ENCODE measurements around the gene PLEKHG1. TPM values are rescaled to one million over a fixed set of nuclear protein-coding genes. Genes with fewer than 3 reads are reported as not detected.

PLEKHG1 gene
- total RNA-seq, 2 experiments from 2014 or later = 4.4 to 4.5 TPM

DNA sequence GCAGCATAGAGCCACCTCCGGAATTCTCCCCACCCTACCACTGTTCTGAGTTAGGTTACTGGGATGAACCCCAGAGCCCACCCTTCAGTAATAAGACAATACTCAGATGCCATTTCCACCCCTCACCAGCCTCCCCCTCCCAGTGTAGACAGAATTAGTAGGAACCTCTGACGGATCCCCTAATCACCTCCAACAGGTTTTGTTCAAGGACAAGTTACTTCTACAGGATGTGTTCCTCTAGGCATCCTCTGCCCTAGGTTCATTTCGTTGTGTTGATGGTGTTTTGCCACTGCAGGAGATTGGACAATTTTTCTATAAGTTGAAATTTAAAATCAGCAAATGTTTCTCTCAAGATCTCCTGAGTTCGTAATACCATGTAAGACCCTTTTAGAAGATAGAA lies 22.8 kb downstream of the PLEKHG1 start:
- H3K27me3 Mint-ChIP-seq = peaks cover 19% of the 10 kb centered on the region
- no peak overlapping the region for H3K27ac Mint-ChIP-seq
- peaks cover 5% of the 10 kb centered on the region for H3K4me1 Mint-ChIP-seq
- H3K9me3 Mint-ChIP-seq = no peaks in the 10 kb centered on the region
- H3K36me3 Mint-ChIP-seq = no peaks in the 10 kb centered on the region
- DNase-seq = no peak
- H3K4me3 Mint-ChIP-seq = no peak overlapping the region

DNA sequence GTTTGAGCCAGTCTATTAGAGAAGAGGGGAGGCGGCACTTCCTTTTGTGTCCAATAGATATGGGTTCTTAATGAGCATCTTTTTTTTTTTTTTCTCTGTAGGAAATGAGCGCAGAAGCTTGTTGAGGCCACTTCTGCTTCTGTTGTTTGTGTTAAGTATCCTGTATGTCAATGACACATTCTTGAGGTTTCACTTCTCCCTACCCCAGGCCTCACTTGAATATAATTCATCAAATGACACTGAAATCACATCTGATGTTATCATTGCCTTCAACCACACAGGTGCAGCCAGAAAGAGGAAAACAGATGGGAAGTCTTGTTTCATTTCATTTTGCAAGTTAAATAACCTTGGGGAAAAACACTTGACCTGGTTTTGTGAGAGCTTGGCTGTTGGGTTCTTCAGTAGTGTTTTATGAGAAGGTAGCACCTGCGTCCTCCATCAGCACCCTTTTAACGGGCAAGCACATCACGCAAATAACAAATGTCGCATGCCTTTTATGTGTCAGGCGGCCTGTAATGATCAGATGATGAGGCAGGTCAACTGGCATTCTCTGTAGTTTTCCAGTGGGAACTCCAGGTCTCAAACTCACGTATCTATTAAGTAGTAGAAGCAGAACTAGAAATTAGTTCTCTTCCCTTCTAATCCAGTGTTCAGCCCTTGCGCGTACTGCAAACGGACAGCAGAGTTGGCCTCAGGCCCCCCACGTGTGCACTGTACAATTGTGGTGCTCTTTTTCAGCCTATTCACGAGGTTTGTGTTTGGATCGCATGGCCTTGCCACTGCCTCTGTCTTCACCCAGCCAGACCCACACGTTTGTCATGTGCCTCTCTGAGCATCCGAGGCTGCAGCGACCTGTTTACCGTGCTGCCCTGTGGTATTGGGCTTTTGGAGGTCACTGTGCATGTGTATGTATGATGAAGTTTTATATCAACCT lies 23.5 kb downstream of the PLEKHG1 start:
- no peak overlapping the region for H3K4me3 Mint-ChIP-seq
- peaks cover 19% of the 10 kb centered on the region for H3K27me3 Mint-ChIP-seq
- H3K4me1 Mint-ChIP-seq = peaks cover 5% of the 10 kb centered on the region
- no peaks in the 10 kb centered on the region for H3K36me3 Mint-ChIP-seq
- H3K27ac Mint-ChIP-seq = no peak overlapping the region
- no peaks in the 10 kb centered on the region for H3K9me3 Mint-ChIP-seq
- DNase-seq = no peak

- Mint-ChIP-seq H3K4me3 (no peak overlapping the region), H3K27me3 (peaks cover 23% of the 10 kb centered on the region)
These were observed 24.5 kb downstream of the PLEKHG1 start for GRCh38 chr6:150624191-150624590.

DNA sequence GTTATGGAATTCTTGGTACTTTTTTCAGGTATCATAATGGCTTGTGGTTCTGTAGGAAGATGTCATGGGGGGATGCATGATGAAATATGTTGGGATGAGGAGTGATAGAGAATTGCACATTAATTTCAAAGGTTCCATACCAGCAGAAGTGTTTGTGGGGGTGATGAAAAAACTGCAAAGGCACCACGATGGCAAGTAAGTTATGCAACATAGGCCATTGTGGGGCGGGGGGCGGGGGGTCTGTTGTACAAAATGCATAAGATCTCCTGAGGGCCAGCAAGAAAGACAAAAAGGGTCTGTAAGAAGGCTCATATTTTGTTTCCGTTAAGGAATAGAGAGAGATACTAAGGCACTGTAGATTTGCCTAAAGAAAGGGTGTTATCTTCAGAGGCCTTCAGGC lies 26.2 kb downstream of the PLEKHG1 start:
- no peak for DNase-seq
- no peak overlapping the region for H3K4me3 Mint-ChIP-seq
- no peaks in the 10 kb centered on the region for H3K9me3 Mint-ChIP-seq
- peaks cover 10% of the 10 kb centered on the region for H3K4me1 Mint-ChIP-seq
- H3K27me3 Mint-ChIP-seq = peaks cover 23% of the 10 kb centered on the region
- H3K36me3 Mint-ChIP-seq = no peaks in the 10 kb centered on the region
- H3K27ac Mint-ChIP-seq = no peak overlapping the region

More at GRCh38 chr6:150624191-150624590, 24.5 kb downstream of the PLEKHG1 start:
- no peaks in the 10 kb centered on the region for H3K9me3 Mint-ChIP-seq
- peaks cover 5% of the 10 kb centered on the region for H3K4me1 Mint-ChIP-seq
- DNase-seq = no peak
- H3K27ac Mint-ChIP-seq = no peak overlapping the region
- H3K36me3 Mint-ChIP-seq = no peaks in the 10 kb centered on the region

- H3K27me3 Mint-ChIP-seq = peaks cover 19% of the 10 kb centered on the region
- H3K27ac Mint-ChIP-seq = no peak overlapping the region
- no peak overlapping the region for H3K4me3 Mint-ChIP-seq
- peaks cover 21% of the 10 kb centered on the region for H3K4me1 Mint-ChIP-seq
- H3K9me3 Mint-ChIP-seq = no peaks in the 10 kb centered on the region
- no peak for DNase-seq
- no peaks in the 10 kb centered on the region for H3K36me3 Mint-ChIP-seq
These were observed 27.5 kb downstream of the PLEKHG1 start for GRCh38 chr6:150627154-150627553.

DNA sequence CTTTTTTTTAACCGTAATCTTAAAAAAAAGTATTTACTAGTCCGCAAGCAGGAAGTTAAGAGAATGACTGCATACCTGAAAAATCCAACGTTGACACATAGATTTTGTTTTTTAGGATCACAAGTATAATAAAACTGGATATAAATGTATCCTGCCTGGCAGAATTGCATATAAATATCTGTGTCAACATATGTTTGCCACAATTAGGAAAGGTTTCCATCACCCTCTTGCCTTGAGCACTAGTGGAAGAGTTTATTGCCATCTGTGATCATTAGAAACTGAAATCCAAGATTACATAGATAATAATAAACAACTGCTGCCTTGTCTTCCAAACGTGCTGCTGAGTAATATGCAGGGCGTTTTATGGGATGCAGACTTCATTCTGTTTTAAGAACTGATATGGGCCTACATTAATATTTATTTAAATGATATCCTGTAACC lies 27.9 kb downstream of the PLEKHG1 start:
- no peaks in the 10 kb centered on the region for H3K9me3 Mint-ChIP-seq
- H3K4me1 Mint-ChIP-seq = peaks cover 26% of the 10 kb centered on the region
- peaks cover 16% of the 10 kb centered on the region for H3K27me3 Mint-ChIP-seq
- H3K27ac Mint-ChIP-seq = no peak overlapping the region
- H3K36me3 Mint-ChIP-seq = no peaks in the 10 kb centered on the region
- DNase-seq = no peak
- no peak overlapping the region for H3K4me3 Mint-ChIP-seq

- H3K27me3 Mint-ChIP-seq = peaks cover 15% of the 10 kb centered on the region
- no peak overlapping the region for H3K4me3 Mint-ChIP-seq
- no peaks in the 10 kb centered on the region for H3K9me3 Mint-ChIP-seq
- no peak overlapping the region for H3K27ac Mint-ChIP-seq
- no peak for DNase-seq
- peaks cover 32% of the 10 kb centered on the region for H3K4me1 Mint-ChIP-seq
- peaks cover 2% of the 10 kb centered on the region for H3K36me3 Mint-ChIP-seq
These were observed 29.2 kb downstream of the PLEKHG1 start for GRCh38 chr6:150628908-150629307.

DNA sequence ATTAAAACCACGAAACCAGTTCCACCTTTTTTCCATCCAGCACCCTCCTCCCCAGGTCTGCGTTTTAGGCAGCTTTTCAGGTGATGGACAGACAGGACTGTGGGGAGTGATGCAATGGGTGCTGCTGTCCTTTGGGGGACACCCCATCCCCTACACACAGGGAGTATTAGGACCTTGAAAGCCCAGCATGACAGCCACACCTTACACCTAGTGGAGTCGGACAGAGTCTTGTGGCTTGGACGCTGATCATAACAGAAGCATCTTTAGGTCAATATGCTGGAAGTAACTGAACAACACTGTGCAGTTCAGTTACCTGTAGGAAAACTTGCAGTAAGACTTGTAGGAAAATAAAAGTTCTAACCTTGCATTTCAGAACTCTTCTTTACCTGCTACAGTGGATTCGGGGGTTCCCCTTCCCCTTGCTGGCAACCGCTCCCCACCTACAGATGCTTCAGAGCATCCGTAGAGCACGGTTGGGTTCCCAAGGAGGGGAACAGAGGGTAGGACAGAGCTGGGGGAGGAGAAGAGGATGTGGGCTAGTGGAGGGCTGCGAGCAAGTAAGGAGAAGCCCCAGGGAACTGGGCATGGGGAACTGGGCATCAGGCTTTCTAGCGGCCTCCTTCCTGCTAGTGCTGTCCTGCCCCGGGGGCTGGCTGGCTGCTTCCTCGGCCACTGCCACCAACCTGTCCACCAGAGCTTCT lies 31.7 kb downstream of the PLEKHG1 start:
- no peaks in the 10 kb centered on the region for H3K9me3 Mint-ChIP-seq
- H3K4me3 Mint-ChIP-seq = no peak overlapping the region
- peak; percentile 41 for DNase-seq
- peaks cover 2% of the 10 kb centered on the region for H3K36me3 Mint-ChIP-seq
- peak overlapping the region; percentile 68 for H3K27ac Mint-ChIP-seq
- peaks cover 39% of the 10 kb centered on the region for H3K4me1 Mint-ChIP-seq
- H3K27me3 Mint-ChIP-seq = peaks cover 23% of the 10 kb centered on the region

DNA sequence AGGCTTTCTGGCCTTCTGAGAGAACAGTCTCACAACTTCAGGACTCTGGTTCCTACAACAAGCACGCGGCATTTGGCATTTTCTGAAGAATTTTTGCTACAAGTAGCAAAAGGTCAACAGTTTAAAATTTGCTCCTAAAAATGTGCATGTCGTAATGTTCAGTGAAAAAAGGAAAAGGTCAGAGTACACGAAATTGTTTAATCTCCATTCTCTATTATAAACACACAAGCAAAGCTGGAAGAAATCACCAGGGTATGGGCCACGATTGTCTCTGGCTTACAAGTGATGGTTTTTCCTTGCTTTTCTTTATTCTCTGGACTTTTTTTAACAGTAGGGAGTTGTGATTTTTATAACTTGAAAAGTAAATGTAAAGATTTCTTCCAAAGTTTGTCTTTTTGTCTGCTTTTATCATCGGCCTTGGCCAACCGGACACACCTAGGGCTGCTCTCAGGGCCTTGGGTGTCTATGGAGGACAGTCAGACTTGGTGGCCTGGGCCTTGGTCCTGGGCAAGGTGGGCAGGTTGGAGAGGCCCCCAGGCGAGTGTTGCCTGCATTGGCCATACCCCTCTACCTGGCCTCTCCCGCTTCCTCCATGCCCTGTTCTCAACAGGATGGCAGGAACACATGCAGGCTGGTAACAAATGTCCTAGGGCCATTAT lies 32.4 kb downstream of the PLEKHG1 start:
- no peak for DNase-seq
- peak overlapping the region; percentile 53 for H3K4me3 Mint-ChIP-seq
- peaks cover 2% of the 10 kb centered on the region for H3K36me3 Mint-ChIP-seq
- peaks cover 24% of the 10 kb centered on the region for H3K27me3 Mint-ChIP-seq
- H3K4me1 Mint-ChIP-seq = peaks cover 44% of the 10 kb centered on the region
- H3K27ac Mint-ChIP-seq = peak overlapping the region; percentile 68
- H3K9me3 Mint-ChIP-seq = no peaks in the 10 kb centered on the region

DNA sequence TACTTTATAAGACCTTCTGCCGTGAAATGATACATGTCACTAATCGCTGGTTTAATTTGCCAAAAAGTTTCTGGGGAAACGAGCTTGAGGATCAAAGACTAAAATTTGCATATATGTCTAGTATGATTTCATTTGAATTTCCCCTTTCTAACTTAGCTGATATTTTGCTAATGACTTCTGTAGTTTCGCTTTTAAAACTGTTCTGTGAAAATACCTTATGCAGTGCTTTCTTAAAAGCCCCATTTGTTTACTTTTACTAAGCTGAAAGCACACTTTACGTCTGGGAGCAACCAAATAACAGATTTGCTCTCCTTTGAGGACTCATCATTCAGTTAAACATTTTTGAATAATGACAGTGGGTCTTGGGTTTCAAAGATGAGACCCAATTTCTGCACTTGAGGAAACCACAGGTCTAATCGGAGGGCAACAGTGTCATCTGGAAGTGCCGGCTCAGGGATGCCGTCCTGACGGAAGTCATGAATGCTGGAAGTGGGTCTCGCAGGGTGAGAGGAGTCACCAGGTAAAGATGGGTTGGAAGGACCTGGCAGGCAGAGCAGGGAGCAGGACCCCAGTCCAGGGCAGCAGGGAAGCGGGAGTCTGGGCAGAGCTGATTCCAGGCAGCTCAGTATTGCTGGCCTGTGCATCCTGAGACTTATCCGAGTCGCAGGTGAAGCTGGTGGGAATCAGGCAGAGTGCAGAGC lies 33.2 kb downstream of the PLEKHG1 start:
- Mint-ChIP-seq H3K27ac (peak overlapping the region; percentile 68), H3K27me3 (peaks cover 27% of the 10 kb centered on the region), H3K9me3 (no peaks in the 10 kb centered on the region), H3K36me3 (peaks cover 2% of the 10 kb centered on the region), H3K4me3 (peak overlapping the region; percentile 68), H3K4me1 (peaks cover 48% of the 10 kb centered on the region)
- no peak for DNase-seq

GRCh38 chr6:150633486-150633834 lies 33.8 kb downstream of the PLEKHG1 start:
- H3K4me1 Mint-ChIP-seq = peaks cover 48% of the 10 kb centered on the region
- H3K36me3 Mint-ChIP-seq = peaks cover 2% of the 10 kb centered on the region
- H3K27me3 Mint-ChIP-seq = peaks cover 27% of the 10 kb centered on the region
- peak overlapping the region; percentile 17 for H3K27ac Mint-ChIP-seq
- no peaks in the 10 kb centered on the region for H3K9me3 Mint-ChIP-seq
- DNase-seq = no peak
- H3K4me3 Mint-ChIP-seq = peak overlapping the region; percentile 68

- Mint-ChIP-seq H3K27me3 (peaks cover 23% of the 10 kb centered on the region), H3K4me1 (peaks cover 48% of the 10 kb centered on the region), H3K4me3 (peak overlapping the region; percentile 68), H3K9me3 (no peaks in the 10 kb centered on the region), H3K36me3 (peaks cover 2% of the 10 kb centered on the region), H3K27ac (peak overlapping the region; percentile 18)
- no peak for DNase-seq
These were observed 34.7 kb downstream of the PLEKHG1 start for GRCh38 chr6:150634176-150634963.

DNA sequence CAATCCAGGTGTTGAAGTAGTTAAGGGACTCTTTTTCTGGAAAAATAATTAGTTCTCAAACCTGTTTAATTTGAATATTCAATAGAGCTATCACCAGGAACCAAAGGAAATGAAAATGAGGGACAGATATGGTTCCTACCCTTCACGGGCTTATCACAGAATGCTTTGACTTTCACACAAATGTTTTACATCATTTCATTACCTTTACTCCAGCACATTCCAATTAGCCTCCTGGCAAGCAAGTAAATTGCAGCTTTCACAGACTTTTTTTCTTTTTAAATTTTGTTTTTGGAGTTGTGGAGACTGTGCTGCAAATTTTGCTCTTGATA lies 35.2 kb downstream of the PLEKHG1 start:
- Mint-ChIP-seq H3K4me1 (peaks cover 48% of the 10 kb centered on the region), H3K27me3 (peaks cover 23% of the 10 kb centered on the region), H3K9me3 (no peaks in the 10 kb centered on the region), H3K36me3 (peaks cover 2% of the 10 kb centered on the region), H3K4me3 (no peak overlapping the region), H3K27ac (no peak overlapping the region)
- no peak for DNase-seq

DNA sequence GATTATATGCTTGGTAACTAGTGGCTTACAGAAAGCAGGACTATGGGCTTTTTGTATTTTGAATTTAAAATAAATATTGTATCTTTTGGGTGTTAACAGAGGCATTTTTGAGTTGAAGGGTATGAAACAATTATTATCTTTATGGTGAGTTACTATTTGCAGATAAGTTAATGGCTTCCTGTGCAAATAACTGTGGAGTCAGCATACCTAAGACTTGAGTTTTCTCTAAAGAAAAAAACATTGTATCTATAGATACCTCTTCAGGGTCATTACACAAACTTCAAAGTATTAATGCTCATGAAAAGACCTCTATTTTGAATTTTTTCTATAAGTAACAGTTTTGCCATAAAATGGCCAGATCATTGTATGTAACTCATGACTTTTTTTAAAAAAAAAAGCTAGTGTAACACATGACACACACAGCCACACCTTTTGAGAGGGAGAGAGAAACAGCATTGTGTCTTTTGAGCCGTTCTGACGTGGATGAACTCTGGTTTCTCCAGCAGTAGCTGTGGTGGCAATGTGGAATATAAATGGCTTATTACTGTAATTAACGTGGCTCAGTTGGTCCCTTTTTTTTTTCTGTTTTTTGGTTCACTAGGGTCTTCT lies 36.3 kb downstream of the PLEKHG1 start:
- no peaks in the 10 kb centered on the region for H3K9me3 Mint-ChIP-seq
- no peak for DNase-seq
- peaks cover 2% of the 10 kb centered on the region for H3K36me3 Mint-ChIP-seq
- no peak overlapping the region for H3K4me3 Mint-ChIP-seq
- peaks cover 26% of the 10 kb centered on the region for H3K27me3 Mint-ChIP-seq
- H3K27ac Mint-ChIP-seq = no peak overlapping the region
- H3K4me1 Mint-ChIP-seq = peaks cover 48% of the 10 kb centered on the region
